GM23338 (cell line): ENCODE measurements around the gene SMIM31. TPM values are rescaled to one million over a fixed set of nuclear protein-coding genes. Genes with fewer than 3 reads are reported as not detected.

Source experiments
- ATAC-seq: fragments of 200-7000 bp; cut with Tn5 transposase; 3 replicates; pipeline ENCODE4 v1.9.1; 2020
- DNase-seq: peaks from one replicate; pipeline ENCODE4 v3.0.0-alpha.2; 2015; ENCODE audit warnings: low spot score
- H2AFZ ChIP-seq: fragments of 200-600 bp; sonication (generic); 2 replicates; pipeline ENCODE4 v1.8.0; 2016; ENCODE audit warnings: antibody characterized with exemption, mild to moderate bottlenecking, moderate library complexity
- H3F3A ChIP-seq: fragments of 200-600 bp; sonication (generic); replicated peaks from 2 replicates; pipeline ENCODE4 v1.8.0; 2017; ENCODE audit warnings: antibody characterized with exemption, mixed run types, low read depth
- H3K27ac ChIP-seq: fragments of 200-600 bp; sonication (generic); 2 replicates; pipeline ENCODE4 v1.6.1; 2016; ENCODE audit warnings: low read depth
- H3K27me3 ChIP-seq: fragments of 200-600 bp; sonication (generic); 2 replicates; pipeline ENCODE4 v1.8.0; 2016; ENCODE audit warnings: mild to moderate bottlenecking, mixed run types, moderate library complexity; ENCODE audit not compliant: insufficient read depth
- H3K36me3 ChIP-seq: fragments of 200-600 bp; sonication (generic); 2 replicates; pipeline ENCODE4 v1.8.0; 2016; ENCODE audit warnings: mild to moderate bottlenecking; ENCODE audit not compliant: insufficient read depth
- H3K4me1 ChIP-seq: fragments of 200-600 bp; sonication (generic); 2 replicates; pipeline ENCODE4 v1.8.0; 2016; ENCODE audit warnings: mild to moderate bottlenecking, moderate library complexity; ENCODE audit not compliant: insufficient read depth
- H3K4me2 ChIP-seq: fragments of 200-600 bp; sonication (generic); 2 replicates; pipeline ENCODE4 v1.7.1; 2017; ENCODE audit warnings: mixed run types
- H3K4me3 ChIP-seq: fragments of 200-600 bp; sonication (generic); 2 replicates; pipeline ENCODE4 v1.6.1; 2016; ENCODE audit warnings: mixed run types
- H3K79me2 ChIP-seq: fragments of 200-600 bp; sonication (generic); replicated peaks from 2 replicates; pipeline ENCODE4 v1.8.0; 2017; ENCODE audit warnings: mild to moderate bottlenecking; ENCODE audit not compliant: insufficient read depth
- H3K9me2 ChIP-seq: fragments of 200-600 bp; sonication (generic); 2 replicates; pipeline ENCODE4 v1.8.0; 2017; ENCODE audit not compliant: insufficient read depth
- H4K20me1 ChIP-seq: fragments of 200-600 bp; sonication (generic); replicated peaks from 2 replicates; pipeline ENCODE4 v1.8.0; 2017; ENCODE audit warnings: mild to moderate bottlenecking; ENCODE audit not compliant: insufficient read depth
- H3K27ac Mint-ChIP-seq: 2 replicates; pipeline ENCODE4 v1.8.0; 2020; ENCODE audit warnings: inconsistent platforms, mild to moderate bottlenecking, moderate library complexity, mixed read lengths
- H3K27me3 Mint-ChIP-seq: 3 replicates; pipeline ENCODE4 v1.8.0; 2022; ENCODE audit warnings: low read depth, mild to moderate bottlenecking, moderate library complexity, mixed read lengths, inconsistent platforms; ENCODE audit not compliant: insufficient read depth, poor library complexity
- H3K36me3 Mint-ChIP-seq: 3 replicates; pipeline ENCODE4 v1.8.0; 2021; ENCODE audit warnings: low read depth, mild to moderate bottlenecking, inconsistent platforms, moderate library complexity, mixed read lengths
- H3K4me1 Mint-ChIP-seq: 3 replicates; pipeline ENCODE4 v1.8.0; 2020; ENCODE audit warnings: mild to moderate bottlenecking, inconsistent platforms, mixed read lengths
- H3K4me3 Mint-ChIP-seq: 3 replicates; pipeline ENCODE4 v1.8.0; 2021; ENCODE audit warnings: moderate library complexity, mild to moderate bottlenecking, inconsistent platforms, mixed read lengths
- H3K9me3 Mint-ChIP-seq: 3 replicates; pipeline ENCODE4 v1.8.0; 2020; ENCODE audit warnings: moderate library complexity, mild to moderate bottlenecking, inconsistent platforms, mixed read lengths
- CREB1 ChIP-seq: fragments of 250-450 bp; sonication (Bioruptor Pico); IDR thresholded peaks from 2 replicates; pipeline ENCODE4 v1.5.0; 2020; ENCODE audit warnings: low read depth, mild to moderate bottlenecking, moderate library complexity
- POLR2AphosphoS5 ChIP-seq: IDR thresholded peaks from 2 replicates; pipeline ENCODE4 v1.6.1; 2016; ENCODE audit warnings: antibody characterized with exemption, low read depth
- ZNF114 ChIP-seq: fragments of 250-450 bp; sonication (Bioruptor Pico); IDR thresholded peaks from 2 replicates; pipeline ENCODE4 v1.5.0; 2020; ENCODE audit warnings: mild to moderate bottlenecking, moderate library complexity
- ZNF331 ChIP-seq: fragments of 250-450 bp; sonication (Bioruptor Pico); IDR thresholded peaks from 2 replicates; pipeline ENCODE4 v1.5.0; 2020; ENCODE audit warnings: low read depth, mild to moderate bottlenecking, moderate library complexity
- polyA plus RNA-seq: library from polyadenylated mRNA; unstranded; fragments of >200 nt; fragmentation: Nextera tagmentation; extraction: Ambion mirVana; gene quantifications from 2 replicates; pipeline ENCODE4 v1.2.1, GENCODE V29; 2016
- total RNA-seq: library from RNA; depleted of rRNA; stranded (reverse); fragments of >200 nt; shearing (Covaris generic); gene quantifications from 2 replicates; pipeline ENCODE4 v1.2.3, GENCODE V29; 2014
- TF ChIP-seq, protein P1 (sequence below): fragments of 250-450 bp; sonication (Bioruptor Pico); IDR thresholded peaks from 2 replicates; pipeline ENCODE4 v1.5.0; 2020; ENCODE audit warnings: mild to moderate bottlenecking, moderate library complexity
- TF ChIP-seq, protein P2 (sequence below), 2 experiments: fragments of 200-600 bp in 1 of 2; sonication (generic) in 1 of 2; conservative IDR thresholded peaks; 2 replicates each; pipeline versions ENCODE4 v1.5.1 to v1.6.1; 2016 to 2017; ENCODE audit warnings: antibody characterized with exemption in 2 of 2, low read depth in 2 of 2, mild to moderate bottlenecking in 2 of 2, moderate library complexity in 1 of 2

SMIM31 gene
- total and polyA plus RNA-seq, 2 experiments from 2014 or later, result not detected

DNA sequence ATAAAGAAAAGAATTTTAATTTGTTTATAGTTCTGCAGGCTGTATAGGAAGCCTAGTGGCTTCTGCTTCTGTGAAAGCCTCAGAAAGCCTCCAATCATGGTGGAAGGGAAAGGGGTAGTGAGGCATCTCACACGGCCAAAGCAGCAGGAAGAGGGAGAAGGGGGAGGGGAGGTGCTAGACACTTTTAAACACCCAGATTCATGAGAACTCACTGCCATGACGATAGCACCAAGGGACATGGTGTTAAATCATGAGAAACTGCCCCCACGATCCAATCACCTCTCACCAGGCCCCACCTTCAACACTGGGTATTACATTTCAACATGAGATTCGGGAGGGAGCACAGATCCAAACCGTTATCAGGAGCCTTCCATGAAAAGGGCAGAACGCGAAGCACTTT, 18.1 kb downstream of the SMIM31 start:
- no peak for ATAC-seq
- H3K27ac ChIP-seq, result no peak overlapping the region
- H3K27me3 ChIP-seq, result no peaks in the 10 kb centered on the region
- no peaks in the 10 kb centered on the region for H3K79me2 ChIP-seq
- no peaks in the 10 kb centered on the region for H4K20me1 ChIP-seq
- no peaks in the 10 kb centered on the region for H3K9me2 ChIP-seq
- no peaks in the 10 kb centered on the region for H3K27me3 Mint-ChIP-seq
- TF ChIP-seq ZNF331 (CRISPR knock-in tag) (no peak), CREB1 (CRISPR knock-in tag) (no peak), POLR2AphosphoS5 (no peak), ZNF114 (no peak)
- TF ChIP-seq, protein P1, sequence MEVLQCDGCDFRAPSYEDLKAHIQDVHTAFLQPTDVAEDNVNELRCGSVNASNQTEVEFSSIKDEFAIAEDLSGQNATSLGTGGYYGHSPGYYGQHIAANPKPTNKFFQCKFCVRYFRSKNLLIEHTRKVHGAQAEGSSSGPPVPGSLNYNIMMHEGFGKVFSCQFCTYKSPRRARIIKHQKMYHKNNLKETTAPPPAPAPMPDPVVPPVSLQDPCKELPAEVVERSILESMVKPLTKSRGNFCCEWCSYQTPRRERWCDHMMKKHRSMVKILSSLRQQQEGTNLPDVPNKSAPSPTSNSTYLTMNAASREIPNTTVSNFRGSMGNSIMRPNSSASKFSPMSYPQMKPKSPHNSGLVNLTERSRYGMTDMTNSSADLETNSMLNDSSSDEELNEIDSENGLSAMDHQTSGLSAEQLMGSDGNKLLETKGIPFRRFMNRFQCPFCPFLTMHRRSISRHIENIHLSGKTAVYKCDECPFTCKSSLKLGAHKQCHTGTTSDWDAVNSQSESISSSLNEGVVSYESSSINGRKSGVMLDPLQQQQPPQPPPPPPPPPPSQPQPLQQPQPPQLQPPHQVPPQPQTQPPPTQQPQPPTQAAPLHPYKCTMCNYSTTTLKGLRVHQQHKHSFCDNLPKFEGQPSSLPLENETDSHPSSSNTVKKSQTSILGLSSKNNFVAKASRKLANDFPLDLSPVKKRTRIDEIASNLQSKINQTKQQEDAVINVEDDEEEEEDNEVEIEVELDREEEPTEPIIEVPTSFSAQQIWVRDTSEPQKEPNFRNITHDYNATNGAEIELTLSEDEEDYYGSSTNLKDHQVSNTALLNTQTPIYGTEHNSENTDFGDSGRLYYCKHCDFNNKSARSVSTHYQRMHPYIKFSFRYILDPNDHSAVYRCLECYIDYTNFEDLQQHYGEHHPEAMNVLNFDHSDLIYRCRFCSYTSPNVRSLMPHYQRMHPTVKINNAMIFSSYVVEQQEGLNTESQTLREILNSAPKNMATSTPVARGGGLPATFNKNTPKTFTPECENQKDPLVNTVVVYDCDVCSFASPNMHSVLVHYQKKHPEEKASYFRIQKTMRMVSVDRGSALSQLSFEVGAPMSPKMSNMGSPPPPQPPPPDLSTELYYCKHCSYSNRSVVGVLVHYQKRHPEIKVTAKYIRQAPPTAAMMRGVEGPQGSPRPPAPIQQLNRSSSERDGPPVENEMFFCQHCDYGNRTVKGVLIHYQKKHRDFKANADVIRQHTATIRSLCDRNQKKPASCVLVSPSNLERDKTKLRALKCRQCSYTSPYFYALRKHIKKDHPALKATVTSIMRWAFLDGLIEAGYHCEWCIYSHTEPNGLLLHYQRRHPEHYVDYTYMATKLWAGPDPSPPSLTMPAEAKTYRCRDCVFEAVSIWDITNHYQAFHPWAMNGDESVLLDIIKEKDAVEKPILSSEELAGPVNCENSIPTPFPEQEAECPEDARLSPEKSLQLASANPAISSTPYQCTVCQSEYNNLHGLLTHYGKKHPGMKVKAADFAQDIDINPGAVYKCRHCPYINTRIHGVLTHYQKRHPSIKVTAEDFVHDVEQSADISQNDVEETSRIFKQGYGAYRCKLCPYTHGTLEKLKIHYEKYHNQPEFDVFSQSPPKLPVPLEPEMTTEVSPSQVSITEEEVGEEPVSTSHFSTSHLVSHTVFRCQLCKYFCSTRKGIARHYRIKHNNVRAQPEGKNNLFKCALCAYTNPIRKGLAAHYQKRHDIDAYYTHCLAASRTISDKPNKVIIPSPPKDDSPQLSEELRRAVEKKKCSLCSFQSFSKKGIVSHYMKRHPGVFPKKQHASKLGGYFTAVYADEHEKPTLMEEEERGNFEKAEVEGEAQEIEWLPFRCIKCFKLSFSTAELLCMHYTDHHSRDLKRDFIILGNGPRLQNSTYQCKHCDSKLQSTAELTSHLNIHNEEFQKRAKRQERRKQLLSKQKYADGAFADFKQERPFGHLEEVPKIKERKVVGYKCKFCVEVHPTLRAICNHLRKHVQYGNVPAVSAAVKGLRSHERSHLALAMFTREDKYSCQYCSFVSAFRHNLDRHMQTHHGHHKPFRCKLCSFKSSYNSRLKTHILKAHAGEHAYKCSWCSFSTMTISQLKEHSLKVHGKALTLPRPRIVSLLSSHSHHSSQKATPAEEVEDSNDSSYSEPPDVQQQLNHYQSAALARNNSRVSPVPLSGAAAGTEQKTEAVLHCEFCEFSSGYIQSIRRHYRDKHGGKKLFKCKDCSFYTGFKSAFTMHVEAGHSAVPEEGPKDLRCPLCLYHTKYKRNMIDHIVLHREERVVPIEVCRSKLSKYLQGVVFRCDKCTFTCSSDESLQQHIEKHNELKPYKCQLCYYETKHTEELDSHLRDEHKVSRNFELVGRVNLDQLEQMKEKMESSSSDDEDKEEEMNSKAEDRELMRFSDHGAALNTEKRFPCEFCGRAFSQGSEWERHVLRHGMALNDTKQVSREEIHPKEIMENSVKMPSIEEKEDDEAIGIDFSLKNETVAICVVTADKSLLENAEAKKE (CRISPR knock-in tag), result no peak
- TF ChIP-seq, protein P2, sequence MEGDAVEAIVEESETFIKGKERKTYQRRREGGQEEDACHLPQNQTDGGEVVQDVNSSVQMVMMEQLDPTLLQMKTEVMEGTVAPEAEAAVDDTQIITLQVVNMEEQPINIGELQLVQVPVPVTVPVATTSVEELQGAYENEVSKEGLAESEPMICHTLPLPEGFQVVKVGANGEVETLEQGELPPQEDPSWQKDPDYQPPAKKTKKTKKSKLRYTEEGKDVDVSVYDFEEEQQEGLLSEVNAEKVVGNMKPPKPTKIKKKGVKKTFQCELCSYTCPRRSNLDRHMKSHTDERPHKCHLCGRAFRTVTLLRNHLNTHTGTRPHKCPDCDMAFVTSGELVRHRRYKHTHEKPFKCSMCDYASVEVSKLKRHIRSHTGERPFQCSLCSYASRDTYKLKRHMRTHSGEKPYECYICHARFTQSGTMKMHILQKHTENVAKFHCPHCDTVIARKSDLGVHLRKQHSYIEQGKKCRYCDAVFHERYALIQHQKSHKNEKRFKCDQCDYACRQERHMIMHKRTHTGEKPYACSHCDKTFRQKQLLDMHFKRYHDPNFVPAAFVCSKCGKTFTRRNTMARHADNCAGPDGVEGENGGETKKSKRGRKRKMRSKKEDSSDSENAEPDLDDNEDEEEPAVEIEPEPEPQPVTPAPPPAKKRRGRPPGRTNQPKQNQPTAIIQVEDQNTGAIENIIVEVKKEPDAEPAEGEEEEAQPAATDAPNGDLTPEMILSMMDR (conservative IDR thresholded peaks at IDR 0.05; ENCODE audit: low read depth in 2 of 2), result no peak
- peak; percentile 16 for DNase-seq
- peak overlapping the region; percentile 53; the same call in 1 of the 2 replicates for H3K27ac Mint-ChIP-seq
- no peak overlapping the region for H3K4me3 Mint-ChIP-seq
- H3K4me1 Mint-ChIP-seq, result peaks cover 6% of the 10 kb centered on the region; the same call in 2 of the 3 replicates
- H3K36me3 ChIP-seq, result no peaks in the 10 kb centered on the region
- H3K4me2 ChIP-seq, result no peak overlapping the region
- no peaks in the 10 kb centered on the region for H3F3A ChIP-seq
- H2AFZ ChIP-seq, result peak overlapping the region; percentile 90; the same call in 1 of the 2 replicates
- no peaks in the 10 kb centered on the region for H3K9me3 Mint-ChIP-seq
- H3K36me3 Mint-ChIP-seq, result no peaks in the 10 kb centered on the region
- H3K4me3 ChIP-seq, result no peak overlapping the region
- H3K4me1 ChIP-seq, result peaks cover 12% of the 10 kb centered on the region; the same call in 1 of the 2 replicates
